Stimulated activated CD8-positive, alpha-beta memory T cell treated with anti-CD3 and anti-CD28 coated beads, Interleukin-12 subunit alpha, Interleukin-12 subunit beta, amount 100 ng/mL, for 4 hours (primary cell): ENCODE results near the gene ARL4C.
"Not testable (repeated sequence)": the region's sequence is repeated elsewhere in the genome, so short reads cannot be mapped to it uniquely, and the experiment has no call there.

Source experiments
- DNase-seq: peaks from one replicate; pipeline ENCODE4 v3.0.0-alpha.2; 2020; ENCODE audit warnings: low read depth

Gene ARL4C

GRCh38 chr2:234476766-234477165 lies 20.1 kb downstream of the ARL4C start:
- DNase-seq = no peak

- no peak for DNase-seq
Measured at GRCh38 chr2:234474654-234475053, 22.2 kb downstream of the ARL4C start.

- no peak for DNase-seq
Measured at GRCh38 chr2:234472155-234472554, 24.7 kb downstream of the ARL4C start.

GRCh38 chr2:234469972-234470371 lies 26.9 kb downstream of the ARL4C start:
- no peak for DNase-seq

GRCh38 chr2:234469251-234469845 lies 27.5 kb downstream of the ARL4C start:
- DNase-seq = no peak

GRCh38 chr2:234468503-234468902 lies 28.4 kb downstream of the ARL4C start:
- DNase-seq = no peak

GRCh38 chr2:234467289-234467688 lies 29.6 kb downstream of the ARL4C start:
- no peak for DNase-seq

GRCh38 chr2:234464291-234464645 lies 32.6 kb downstream of the ARL4C start:
- no peak for DNase-seq

- peak; percentile 44 for DNase-seq
Measured at GRCh38 chr2:234463626-234464290, 33.1 kb downstream of the ARL4C start.

GRCh38 chr2:234462218-234462992 lies 34.5 kb downstream of the ARL4C start:
- DNase-seq = no peak

GRCh38 chr2:234459401-234460009 lies 37.4 kb downstream of the ARL4C start:
- DNase-seq = no peak

- no peak for DNase-seq
Measured at GRCh38 chr2:234458466-234458865, 38.4 kb downstream of the ARL4C start.

- DNase-seq = no peak
Measured at GRCh38 chr2:234457421-234457820, 39.5 kb downstream of the ARL4C start.

GRCh38 chr2:234455246-234455645 lies 41.6 kb downstream of the ARL4C start:
- DNase-seq = not testable (repeated sequence)

- no peak for DNase-seq
Measured at GRCh38 chr2:234454433-234454832, 42.4 kb downstream of the ARL4C start.

- no peak for DNase-seq
Measured at GRCh38 chr2:234453216-234453615, 43.7 kb downstream of the ARL4C start.

GRCh38 chr2:234451852-234452625 lies 44.8 kb downstream of the ARL4C start:
- no peak for DNase-seq

GRCh38 chr2:234451242-234451641 lies 45.6 kb downstream of the ARL4C start:
- DNase-seq = no peak

GRCh38 chr2:234450431-234451124 lies 46.3 kb downstream of the ARL4C start:
- DNase-seq = no peak

- DNase-seq = no peak
Measured at GRCh38 chr2:234448506-234449184, 48.2 kb downstream of the ARL4C start.

GRCh38 chr2:234447963-234448362 lies 48.9 kb downstream of the ARL4C start:
- no peak for DNase-seq
